Suppressor macrophage treated with lipopolysaccharide for 4 hours (primary cell): ENCODE measurements around the gene NR1I2.

ENCODE experiments used
- DNase-seq: peaks from one replicate; pipeline ENCODE4 v3.0.0-alpha.2; 2020

The NR1I2 gene

GRCh38 chr3:119779731-119780383 lies 2.0 kb upstream of the NR1I2 start:
- DNase-seq = no peak

DNA sequence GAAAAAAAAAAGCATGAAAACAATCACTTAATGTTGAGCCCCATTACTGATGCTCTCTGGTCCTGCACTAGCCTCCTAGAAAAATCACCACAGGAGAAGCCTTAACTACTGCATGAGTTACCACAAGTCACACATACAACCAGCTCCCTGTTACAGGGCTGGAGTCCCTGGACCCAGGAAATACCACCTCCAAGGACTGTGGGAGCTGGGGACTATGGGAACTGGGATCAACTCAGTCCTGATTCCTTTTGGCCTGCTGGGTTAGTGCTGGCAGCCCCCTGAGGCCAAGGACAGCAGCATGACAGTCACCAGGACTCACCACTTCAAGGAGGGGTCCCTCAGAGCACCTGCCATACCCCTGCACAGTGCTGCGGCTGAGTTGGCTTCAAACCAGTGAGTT lies 559 bp downstream of the NR1I2 start:
- DNase-seq = no peak

GRCh38 chr3:119783255-119783654 lies 1.4 kb downstream of the NR1I2 start:
- DNase-seq = no peak

DNA sequence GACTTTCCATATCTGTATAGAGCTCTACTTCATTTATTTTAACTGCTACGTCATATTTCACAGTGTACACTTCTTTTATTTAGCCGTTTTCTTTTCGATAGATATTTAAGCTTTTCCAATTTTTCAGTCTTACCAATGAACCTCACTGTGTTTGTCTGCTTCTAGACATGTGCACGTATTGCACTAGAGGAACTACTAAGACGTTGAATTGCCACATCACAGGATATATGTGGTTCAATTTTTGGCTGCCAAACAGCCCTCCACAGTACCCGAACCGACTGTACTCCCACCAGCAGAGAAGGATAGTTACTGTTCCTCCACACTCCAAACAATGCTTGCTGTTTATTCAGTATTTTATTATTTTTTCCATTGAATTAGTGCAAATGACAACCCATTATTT lies 2.0 kb downstream of the NR1I2 start:
- peak; percentile 23 for DNase-seq

- DNase-seq = no peak
These were observed 4.5 kb downstream of the NR1I2 start for GRCh38 chr3:119786409-119786808.

GRCh38 chr3:119790369-119790768 lies 8.5 kb downstream of the NR1I2 start:
- DNase-seq = no peak

- no peak for DNase-seq
These were observed 10.4 kb downstream of the NR1I2 start for GRCh38 chr3:119792270-119792669.

DNA sequence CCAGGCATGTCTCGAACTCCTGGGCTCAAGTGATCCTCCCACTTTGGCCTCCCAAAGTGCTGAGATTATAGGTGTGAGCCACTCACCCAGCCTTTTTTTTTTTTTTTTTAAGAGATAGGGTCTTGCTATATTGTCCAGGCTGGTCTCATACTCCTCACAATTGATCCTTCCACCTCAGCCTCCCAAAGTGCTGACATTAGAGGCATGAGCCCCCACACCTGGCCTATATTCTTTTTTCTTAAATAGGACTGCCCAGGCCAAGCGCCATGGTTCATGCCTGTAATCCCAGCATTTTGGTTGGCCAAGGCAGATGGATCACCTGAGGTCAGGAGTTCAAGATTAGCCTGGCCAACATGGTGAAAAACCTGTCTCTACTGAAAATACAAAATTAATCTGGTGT lies 12.5 kb downstream of the NR1I2 start:
- DNase-seq = no peak

DNA sequence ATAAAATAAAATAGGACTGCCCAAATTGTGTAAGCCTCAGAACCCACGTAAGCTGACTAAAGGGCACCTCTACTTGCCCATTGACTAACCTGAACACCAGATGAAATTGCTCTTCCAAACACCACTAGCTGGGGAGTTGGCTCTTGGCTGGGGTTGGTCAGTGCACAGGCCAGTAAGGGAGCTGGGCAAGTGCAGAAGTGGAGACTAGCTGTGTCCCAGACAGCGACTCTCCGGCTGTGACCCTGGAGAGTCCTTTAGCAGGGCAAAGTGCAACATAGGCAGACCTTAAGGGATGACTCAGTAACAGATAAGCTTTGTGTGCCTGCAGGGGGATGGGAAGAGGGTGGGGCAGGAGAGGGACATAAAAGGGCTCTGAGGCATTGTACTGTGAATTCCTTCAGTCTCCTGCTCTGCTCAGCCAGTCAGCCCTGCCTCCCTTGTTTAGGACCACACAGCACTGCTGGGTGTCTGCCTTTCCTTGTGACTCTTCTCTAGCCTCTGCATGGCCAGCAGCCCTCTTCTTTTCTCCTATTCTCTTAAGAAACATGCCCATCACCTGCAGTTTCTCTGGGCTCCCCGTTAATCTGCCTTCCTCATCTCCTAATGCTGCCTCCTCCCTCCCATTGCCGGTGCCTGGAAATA lies 13.2 kb downstream of the NR1I2 start:
- DNase-seq = no peak

DNA sequence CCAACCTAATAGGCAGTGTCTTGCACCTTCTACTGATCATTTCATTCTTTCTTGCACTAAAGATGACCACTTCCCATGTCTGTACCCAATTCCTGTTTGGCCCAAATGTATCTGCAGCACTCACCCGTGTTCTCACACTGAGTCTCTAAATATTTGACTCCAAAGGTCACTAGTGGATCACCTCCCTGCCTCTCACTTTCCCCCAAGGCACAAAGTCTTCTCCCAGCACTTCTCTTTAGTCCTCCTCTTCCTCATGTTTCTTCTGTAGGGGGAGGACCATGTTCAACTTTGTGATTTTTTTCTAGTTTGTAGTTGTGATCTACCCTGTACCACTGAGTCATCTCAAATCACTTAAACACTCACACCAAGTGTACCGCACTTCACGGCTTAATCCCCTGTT lies 13.9 kb downstream of the NR1I2 start:
- DNase-seq = no peak

DNA sequence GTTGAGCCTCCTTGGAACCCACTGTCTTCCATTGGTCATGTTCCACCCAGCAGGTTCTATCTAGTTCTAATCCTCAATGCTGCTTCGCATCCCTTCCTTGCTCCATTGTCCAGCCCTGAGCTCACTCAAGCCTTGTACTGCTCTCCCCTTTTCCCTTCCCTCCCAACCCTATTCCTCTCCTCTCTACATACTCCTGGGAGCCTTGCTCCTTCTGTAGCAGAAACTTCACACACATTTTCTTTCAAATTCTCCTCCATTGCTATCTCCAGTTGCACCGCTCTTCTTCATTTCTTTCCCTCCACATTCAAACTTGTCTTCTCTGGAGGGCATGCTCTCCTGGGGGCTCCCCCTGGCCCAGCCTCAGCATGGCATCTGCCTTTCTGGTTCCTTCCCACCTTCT lies 14.5 kb downstream of the NR1I2 start:
- DNase-seq = no peak

- no peak for DNase-seq
These were observed 14.9 kb downstream of the NR1I2 start for GRCh38 chr3:119796785-119797184.

- no peak for DNase-seq
These were observed 18.9 kb downstream of the NR1I2 start for GRCh38 chr3:119800844-119801243.

DNA sequence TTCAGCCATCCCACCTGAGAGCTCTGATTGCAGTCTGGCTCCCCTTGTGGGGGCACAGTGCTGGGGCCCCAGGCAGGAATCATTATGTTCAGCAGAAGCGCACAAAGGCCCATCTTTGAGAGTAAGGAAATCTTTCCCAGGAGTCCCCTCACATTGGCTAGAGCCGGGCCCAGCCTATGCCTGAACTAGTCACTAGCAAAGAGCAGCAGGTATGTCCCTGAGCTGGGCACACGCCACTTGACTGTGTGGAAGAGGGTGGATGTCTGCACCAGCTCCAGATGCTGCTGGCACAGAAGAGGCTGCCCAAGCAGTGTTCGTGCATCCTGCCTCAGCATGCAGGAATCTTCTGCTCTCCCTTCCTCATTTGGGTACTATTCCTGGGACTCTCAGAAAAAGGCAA lies 26.3 kb downstream of the NR1I2 start:
- DNase-seq = no peak

DNA sequence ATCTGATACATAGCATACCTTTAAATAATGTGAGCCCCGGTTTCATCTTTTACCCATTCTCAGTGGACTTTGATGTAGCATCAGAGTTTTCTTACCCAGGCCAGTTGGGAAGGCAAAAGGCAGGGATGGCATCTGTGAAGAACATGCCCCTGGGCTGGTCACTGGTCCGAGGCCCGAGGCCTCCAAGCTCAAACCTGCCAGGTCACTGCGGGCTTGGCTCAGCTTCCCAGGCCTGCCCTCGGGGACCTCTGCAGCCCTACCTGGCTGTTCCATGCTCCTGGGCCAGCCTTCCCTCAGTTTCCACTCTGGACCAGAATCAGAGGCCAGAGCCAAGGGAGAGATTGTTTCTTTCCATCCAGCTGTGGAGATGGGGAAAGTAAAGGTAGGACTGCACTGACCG lies 26.9 kb downstream of the NR1I2 start:
- DNase-seq = no peak

- peak; percentile 15 for DNase-seq
These were observed 27.5 kb downstream of the NR1I2 start for GRCh38 chr3:119809249-119810017.

DNA sequence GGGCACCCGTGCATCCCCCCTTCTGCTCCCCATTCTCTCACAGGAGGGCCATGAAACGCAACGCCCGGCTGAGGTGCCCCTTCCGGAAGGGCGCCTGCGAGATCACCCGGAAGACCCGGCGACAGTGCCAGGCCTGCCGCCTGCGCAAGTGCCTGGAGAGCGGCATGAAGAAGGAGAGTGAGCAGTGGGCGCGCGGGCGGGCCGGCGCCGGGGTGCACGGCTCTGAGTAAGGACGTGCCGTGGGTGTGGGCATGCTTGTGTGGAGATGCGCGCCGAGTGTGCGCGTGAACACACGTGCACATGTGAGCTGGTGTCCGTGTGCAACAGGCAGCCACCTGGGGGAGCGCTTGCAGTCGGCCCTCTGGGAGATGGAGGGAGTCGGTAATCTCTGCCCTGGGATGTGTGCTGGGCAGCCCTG lies 28.1 kb downstream of the NR1I2 start:
- peak; percentile 28 for DNase-seq

DNA sequence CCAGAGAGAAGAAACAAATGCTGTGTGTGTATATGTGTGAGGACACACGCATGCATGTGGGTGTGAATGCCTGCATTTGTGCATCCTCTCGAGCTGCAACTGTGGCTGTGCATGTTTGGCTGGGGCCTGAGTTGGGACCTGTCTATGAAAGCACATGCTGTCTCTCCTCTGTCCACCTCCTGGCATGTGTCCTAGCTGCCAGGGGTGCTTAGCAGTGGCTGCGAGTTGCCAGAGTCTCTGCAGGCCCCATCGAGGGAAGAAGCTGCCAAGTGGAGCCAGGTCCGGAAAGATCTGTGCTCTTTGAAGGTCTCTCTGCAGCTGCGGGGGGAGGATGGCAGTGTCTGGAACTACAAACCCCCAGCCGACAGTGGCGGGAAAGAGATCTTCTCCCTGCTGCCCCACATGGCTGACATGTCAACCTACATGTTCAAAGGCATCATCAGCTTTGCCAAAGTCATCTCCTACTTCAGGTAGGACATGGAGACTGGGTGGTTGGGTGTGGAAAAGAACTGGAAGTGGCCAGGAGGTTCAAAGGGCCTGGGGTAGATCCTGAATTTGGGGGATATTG lies 30.7 kb downstream of the NR1I2 start:
- no peak for DNase-seq

DNA sequence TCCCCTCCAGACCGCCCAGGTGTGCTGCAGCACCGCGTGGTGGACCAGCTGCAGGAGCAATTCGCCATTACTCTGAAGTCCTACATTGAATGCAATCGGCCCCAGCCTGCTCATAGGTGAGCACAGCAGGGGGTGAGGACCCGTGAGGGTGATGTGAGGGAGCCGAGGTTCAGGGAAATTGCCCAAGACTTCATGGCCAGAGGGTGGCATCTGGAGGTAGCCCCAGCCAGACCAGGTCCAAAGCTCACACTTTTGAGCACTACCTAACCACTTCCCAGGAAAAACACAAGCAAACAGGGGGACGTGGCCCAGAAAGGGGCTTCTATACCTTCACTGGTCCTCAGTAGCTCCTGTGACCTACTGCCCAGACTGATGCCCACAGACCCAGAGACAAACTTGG lies 33.8 kb downstream of the NR1I2 start:
- no peak for DNase-seq

- DNase-seq = no peak
These were observed 35.2 kb downstream of the NR1I2 start for GRCh38 chr3:119817071-119817470.

DNA sequence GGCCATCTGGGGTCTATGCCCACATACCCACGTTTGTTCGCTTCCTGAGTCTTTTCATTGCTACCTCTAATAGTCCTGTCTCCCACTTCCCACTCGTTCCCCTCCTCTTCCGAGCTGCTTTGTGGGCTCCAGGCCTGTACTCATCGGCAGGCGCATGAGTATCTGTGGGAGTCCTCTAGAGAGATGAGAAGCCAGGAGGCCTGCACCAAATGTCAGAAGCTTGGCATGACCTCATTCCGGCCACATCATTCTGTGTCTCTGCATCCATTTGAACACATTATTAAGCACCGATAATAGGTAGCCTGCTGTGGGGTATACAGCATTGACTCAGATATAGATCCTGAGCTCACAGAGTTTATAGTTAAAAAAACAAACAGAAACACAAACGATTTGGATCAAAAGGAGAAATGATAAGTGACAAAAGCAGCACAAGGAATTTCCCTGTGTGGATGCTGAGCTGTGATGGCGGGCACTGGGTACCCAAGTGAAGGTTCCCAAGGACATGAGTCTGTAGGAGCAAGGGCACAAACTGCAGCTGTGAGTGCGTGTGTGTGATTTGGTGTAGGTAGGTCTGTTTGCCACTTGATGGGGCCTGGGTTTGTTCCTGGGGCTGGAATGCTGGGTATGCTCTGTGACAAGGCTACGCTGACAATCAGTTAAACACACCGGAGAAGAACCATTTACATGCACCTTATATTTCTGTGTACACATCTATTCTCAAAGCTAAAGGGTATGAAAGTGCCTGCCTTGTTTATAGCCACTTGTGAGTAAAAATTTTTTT lies 35.9 kb downstream of the NR1I2 start:
- DNase-seq = no peak

- DNase-seq = no peak
These were observed 37.0 kb downstream of the NR1I2 start for GRCh38 chr3:119818937-119819336.

DNA sequence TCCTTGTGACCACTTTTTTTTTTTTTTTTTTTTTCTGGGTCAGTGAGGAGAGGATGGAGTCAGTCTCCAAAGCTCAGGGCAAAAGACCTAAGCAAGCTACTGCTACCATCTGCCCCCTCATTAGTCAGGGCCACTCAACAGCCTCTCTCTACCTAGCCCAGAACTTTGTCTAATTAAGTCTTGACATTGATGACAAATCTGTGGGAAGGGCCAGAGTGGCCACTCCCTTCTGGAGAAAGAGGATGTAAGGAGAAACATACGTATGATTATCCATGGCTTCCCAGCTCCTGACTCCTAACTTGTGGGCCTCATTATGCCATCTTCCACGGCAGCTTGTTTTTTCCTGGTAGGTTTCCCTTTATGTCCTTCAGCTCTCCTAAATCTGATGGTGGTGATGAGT lies 37.9 kb downstream of the NR1I2 start:
- peak; percentile 8 for DNase-seq
